GM18507 (cell line): ENCODE measurements around the gene ANKRD28.

Experiments used
- DNase-seq: peaks from one replicate; pipeline ENCODE4 v3.0.0; 2011; ENCODE audit warnings: low read depth; ENCODE audit not compliant: insufficient read length; ENCODE audit errors: extremely low spot score
- FAIRE-seq: peaks from 2 replicates; lab custom pipeline; 2011; peaks lifted over from hg19 to GRCh38; lab: Jason Lieb, UNC

The ANKRD28 gene

GRCh38 chr3:15647611-15648167 is 150.1 kb downstream of the ANKRD28 start:
- FAIRE-seq: peak; percentile 97
- no peak for DNase-seq

GRCh38 chr3:15646851-15647511 is 150.8 kb downstream of the ANKRD28 start:
- no peak for FAIRE-seq
- no peak for DNase-seq

DNA sequence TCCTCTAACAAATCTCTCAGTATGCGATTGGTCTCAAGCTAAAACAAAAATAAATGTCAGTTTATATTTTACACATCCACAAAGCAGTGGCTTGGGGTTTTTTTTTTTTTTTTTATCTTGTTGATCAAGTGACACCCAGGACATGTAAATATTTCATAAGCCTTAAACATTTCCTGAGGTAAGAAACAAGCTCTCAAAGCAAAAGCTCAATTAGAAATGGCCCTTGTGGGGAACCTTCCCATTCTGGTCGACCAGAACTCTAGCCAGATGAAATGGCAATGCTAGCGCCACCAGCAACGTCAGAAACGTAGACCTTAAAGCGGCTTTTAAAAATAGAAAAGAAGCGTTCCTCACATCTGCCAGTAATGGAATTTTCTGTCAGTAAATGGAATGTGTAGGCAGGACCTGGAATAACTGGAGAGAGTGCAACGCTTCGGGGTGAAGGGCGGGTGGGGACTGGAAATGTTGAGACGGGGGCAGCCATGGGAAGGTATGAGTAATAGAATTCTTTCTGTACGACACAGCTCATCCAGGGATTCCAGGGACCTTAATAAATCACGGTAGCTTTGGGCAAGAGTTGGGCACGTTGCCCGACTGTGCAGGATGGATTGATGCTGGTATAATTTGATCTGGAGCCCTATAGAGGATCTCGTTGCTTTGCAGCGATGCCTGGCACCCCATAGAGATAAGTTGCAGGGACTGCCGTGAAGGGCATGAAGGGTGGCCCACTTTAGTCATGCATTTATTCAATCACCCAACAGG is 151.9 kb downstream of the ANKRD28 start:
- FAIRE-seq (no peak), DNase-seq (no peak)

DNA sequence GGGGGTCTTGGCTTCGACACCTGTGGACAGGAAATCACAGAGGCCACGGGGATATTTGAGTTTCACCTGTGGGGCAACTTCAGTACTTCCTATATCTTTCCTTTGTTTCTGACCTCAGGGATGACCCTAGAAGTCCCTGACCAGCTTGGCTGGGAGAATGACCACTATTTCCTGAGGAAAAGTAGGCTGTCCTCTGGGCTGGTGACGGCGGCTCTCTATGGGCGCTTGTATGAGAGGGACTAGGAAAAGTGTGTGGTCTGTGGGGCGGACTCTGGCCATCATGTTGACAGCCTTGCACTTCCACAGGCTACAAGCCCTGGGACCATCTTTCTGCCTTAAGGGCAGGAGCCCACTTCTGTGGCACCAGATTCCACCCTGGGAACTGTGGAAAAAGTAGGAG is 152.5 kb downstream of the ANKRD28 start:
- no peak for FAIRE-seq
- no peak for DNase-seq

DNA sequence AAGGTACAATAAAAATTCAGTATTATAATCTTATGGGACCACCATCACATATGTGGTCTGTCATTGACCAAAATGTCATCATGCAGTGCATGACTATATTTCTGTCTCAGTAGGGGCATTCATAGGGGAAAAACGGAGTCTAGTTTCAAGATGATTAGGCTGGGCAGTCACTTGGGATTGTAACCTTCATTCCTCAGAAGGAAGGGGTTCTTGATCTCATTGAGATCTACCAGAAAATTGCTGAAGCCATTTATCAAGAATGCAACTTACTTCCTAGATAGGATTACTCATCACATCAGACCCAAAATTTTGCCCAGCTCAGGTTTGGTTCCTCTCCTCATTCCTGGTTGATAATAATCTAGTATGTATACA is 158.9 kb downstream of the ANKRD28 start:
- DNase-seq: no peak
- no peak for FAIRE-seq

DNA sequence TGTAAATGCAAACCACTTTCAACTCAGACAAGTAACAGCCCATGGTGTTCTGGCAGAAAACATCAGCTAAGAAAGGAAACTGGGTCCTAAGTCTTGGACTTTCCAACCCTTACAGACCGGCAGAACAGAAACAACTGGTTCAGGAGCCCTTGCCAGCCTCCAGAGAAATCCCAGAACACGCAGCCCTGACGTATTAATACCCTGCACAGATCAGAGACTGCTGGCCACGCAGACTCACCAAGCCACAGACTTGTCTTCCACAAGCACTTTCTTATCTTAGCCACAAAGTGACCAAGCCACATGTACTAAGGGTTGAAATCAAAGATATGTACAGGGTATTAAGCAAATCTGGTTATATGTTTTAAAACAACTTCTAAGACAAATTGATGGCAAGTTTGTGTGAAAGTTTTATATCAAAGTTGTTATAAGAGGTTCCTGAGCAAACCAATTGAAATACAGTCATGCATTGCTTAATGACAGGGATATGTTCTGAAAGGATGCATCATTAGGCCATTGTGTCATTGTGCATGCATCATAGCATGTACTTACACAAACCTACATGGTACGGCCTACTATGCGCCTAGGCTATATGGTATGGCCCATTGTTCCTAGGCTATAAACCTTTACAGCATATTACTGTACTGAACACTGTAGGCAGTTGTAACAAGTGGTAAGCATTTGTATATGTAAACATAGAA is 159.4 kb downstream of the ANKRD28 start:
- FAIRE-seq (no peak), DNase-seq (no peak)

DNA sequence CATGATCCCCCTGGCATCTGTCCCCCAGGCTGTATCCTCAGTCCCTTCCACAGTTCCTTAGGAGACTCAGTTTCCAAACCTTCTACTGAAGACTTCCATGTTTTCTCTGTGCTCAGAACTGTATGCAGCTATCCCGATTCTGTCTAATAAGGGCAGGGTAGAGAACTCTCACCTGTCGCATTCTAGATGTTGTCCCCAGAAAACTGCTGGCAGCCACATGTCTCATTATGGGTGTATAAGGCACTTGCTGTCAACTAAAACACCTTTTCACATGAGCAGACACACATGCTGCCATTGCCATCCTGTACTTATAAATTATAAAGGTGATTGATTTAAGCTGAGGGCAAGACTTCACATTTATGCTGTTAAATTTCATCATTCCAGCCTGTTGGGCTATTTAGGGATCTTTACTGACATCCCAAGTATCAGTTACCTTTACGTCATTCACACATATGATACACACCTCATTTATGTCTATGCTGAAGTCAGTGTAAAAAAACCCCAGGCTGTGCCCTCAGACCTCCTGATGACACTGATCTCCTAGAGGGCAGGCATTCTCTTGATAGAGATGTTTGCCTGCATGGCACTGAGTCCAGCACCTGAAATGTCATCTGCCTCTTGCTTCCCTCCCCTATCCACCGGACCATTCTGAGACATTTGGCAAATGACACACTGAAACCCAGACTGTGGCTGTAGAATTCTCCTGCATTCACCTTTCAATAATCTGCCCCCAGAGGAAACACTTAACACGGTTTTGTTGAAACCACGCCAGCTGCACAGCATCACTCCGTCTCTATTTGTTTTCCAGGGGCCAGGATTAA is 160.4 kb downstream of the ANKRD28 start:
- FAIRE-seq (peak; percentile 76), DNase-seq (no peak)

GRCh38 chr3:15636028-15636709 is 161.6 kb downstream of the ANKRD28 start:
- DNase-seq: no peak

GRCh38 chr3:15635121-15635661 is 162.6 kb downstream of the ANKRD28 start:
- FAIRE-seq (no peak), DNase-seq (no peak)

More at GRCh38 chr3:15636028-15636709, 161.6 kb downstream of the ANKRD28 start:
- peak; percentile 46 for FAIRE-seq

- DNase-seq (no peak), FAIRE-seq (no peak)
Measured at GRCh38 chr3:15634671-15635070, 163.1 kb downstream of the ANKRD28 start.

DNA sequence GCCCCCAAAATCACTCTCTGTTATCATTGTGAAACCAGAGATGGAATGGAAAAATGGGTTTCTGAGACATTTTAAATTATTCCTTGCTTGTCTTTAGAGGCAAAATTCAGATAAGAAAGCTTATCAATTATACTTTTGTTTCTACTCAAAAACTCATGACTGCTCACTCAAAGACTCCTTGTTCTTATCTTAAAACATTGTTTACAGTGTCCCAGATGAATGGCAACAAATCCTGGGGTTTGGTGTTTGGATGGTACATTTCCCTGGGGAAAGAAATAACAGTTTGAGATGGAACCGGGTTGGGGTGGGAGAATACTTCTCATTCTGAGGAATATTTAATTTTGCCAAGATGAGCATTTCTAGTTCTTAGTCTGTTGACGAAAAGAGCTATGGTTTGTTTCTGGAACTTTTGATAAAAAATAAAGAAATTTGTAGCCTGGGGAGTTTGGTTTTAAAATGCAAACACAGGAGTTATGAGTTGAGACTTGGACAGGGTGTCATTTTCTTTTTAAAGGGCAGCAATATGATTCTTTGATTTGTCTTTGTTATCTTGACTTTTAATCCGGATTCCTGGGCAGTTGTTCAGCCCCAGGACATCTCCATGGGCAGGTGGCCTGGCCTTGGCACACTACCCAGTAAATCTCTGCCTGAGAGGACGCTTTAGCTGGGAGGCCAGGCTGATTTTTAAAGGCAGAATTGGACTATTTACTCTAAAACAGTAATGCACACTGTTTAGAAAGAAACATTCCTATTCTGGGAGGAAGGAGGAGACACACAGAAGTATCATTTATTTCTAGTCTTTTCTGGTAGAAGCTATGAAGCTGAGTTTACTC is 163.8 kb downstream of the ANKRD28 start:
- DNase-seq: no peak
- FAIRE-seq: no peak

DNA sequence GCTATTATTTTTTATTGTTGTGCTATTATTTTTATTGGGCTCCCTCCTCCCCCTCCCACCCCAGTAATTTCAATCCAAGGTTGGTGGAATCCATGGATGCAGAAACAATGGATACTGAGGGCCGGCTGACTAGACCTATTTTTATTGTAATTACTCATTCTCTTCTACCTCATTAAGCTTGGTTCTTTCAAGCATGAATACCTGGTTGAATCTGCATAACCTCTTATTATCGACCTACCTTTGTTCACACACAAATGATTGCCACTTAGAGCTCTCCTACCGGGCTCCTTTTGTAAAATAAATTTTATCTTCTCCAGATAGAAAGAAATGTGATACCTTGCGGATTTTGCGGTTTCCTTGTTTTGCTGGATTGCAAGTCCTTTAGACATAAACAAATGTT is 164.6 kb downstream of the ANKRD28 start:
- DNase-seq (no peak), FAIRE-seq (no peak)

DNA sequence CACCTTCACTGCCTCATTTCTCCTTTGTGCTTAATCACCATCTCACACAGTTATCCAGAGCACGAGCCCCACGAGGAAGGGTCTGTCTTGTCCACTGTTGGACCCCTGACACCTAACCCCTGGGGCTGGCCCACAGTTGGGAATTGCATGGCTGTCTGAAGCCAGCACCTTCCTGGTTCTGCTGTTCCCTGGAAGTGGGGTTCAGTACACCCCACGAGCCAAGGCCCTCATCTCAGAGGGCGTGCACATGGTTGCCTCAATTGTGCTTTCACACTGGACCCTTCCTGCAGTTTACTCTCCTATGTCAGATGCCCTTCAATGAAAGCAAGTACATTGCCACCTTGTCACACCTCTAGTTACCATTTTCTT is 165.6 kb downstream of the ANKRD28 start:
- FAIRE-seq (no peak), DNase-seq (no peak)

DNA sequence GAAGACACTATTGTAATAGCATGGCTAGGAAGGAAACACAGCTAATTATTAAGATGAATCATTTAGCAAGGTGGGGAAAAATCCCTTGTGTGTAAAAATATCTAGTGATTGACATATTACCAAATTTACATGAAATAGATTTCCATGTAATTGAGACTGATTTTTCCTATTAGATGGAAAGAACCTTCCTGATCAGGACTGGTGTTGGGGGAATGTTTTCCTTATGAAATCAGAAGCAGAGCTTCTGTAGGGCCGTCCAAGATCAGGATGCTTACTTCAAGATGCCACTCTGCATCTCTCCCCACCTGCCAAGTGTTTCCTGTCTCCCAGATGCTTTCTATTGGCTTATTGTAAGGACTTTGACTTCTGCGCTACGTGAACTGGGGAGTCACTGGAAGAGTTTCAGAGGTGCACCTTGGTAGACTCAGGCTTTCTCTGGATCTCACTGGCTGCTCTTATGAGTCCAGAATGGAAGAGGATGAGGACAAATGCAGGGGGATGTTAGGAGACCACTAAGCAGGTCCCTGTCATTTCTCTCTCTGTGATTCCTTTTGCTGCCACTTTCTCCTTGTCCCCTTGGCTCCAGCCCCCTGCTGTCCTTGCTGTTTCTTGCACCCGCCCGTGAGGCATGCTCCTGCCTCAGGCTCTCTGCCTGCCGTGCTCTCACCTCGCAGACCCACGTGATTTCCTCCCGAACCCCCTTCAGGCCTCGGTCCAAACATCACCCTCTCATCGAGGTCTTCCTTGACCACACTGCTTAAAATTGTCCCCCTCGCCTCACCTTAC is 166.2 kb downstream of the ANKRD28 start:
- FAIRE-seq (no peak), DNase-seq (no peak)

- DNase-seq (no peak), FAIRE-seq (no peak)
Measured at GRCh38 chr3:15630646-15631350, 167.0 kb downstream of the ANKRD28 start.

GRCh38 chr3:15629860-15630597 is 167.8 kb downstream of the ANKRD28 start:
- DNase-seq (peak; percentile 60), FAIRE-seq (peak; percentile 88)
